Measurements from ENCODE around the gene GTPBP3. TPM values are rescaled to one million over a fixed set of nuclear protein-coding genes. Genes with fewer than 3 reads are reported as not detected.

GTPBP3 gene
- total and polyA plus RNA-seq, 2 of the 8 experiments (the other 6 are each of a cell fraction or from before 2014, with no cell fraction given), result 30.4 to 56.0 TPM

GRCh38 chr19:17391371-17392151 is 54.2 kb downstream of the GTPBP3 start:
- H3K4me1 ChIP-seq (replicated peaks in 1 of 4; ENCODE audit: control insufficient read depth in 3 of 4, insufficient read depth in 4 of 4, low read length in 3 of 4), result peaks cover 0 to 6% (median 3%) of the 10 kb centered on the region in 4 experiments; a peak in 4 of 7 replicates
- H2AK5ac ChIP-seq (ENCODE audit: low read depth, low read length), result no peak overlapping the region
- FAIRE-seq (peak; percentile 13), DNase-seq (ENCODE audit: low read depth in 1 of 2, low spot score in 2 of 2) (peak in 1 of 2 experiments; percentile 57)
- H3K23ac ChIP-seq (ENCODE audit: insufficient read length), result no peak overlapping the region
- 0 out of 2 replicates have a peak overlapping the region, but pooled peaks have one; percentile 81 for H2BK12ac ChIP-seq (ENCODE audit: low read depth, low read length)
- H3K4me3 ChIP-seq (ENCODE audit: extremely low read depth in 1 of 4, insufficient read depth in 2 of 4, low read depth in 3 of 4, low read length in 4 of 4), result peak overlapping the region; percentile 41 to 74 (median 58)
- H4K5ac ChIP-seq (ENCODE audit: insufficient read length, low read depth, low read length), result no peak overlapping the region
- H2AFZ ChIP-seq (ENCODE audit: low read length), result peak overlapping the region; percentile 68
- peak overlapping the region; percentile 92 to 98 for H3K4me2 ChIP-seq (ENCODE audit: insufficient read depth in 1 of 2, low read depth in 2 of 2, low read length in 2 of 2)
- H2BK5ac ChIP-seq (ENCODE audit: low read depth, low read length), result no peak overlapping the region; the same call in 1 of the 2 replicates
- no peaks in the 10 kb centered on the region for H3K9me3 ChIP-seq (ENCODE audit: insufficient read depth in 2 of 2, low read depth in 1 of 2, low read length in 1 of 2)
- peaks cover 11% of the 10 kb centered on the region for H3K23me2 ChIP-seq (ENCODE audit: low read depth, low read length)
- H4K20me1 ChIP-seq (replicated peaks in 1 of 2; ENCODE audit: control insufficient read depth in 1 of 2, insufficient read depth in 2 of 2, low read length in 2 of 2), result no peaks in the 10 kb centered on the region
- H3K14ac ChIP-seq (ENCODE audit: insufficient read length), result no peak overlapping the region
- ChIA-PET POLR2A (ENCODE audit: partially characterized antibody) (interaction anchor here (0.6 to 1.6 kb wide), 5 partner anchors 13 to 304 kb away, joined by 3 to 8 read pairs (median 3); partner anchors contain the start of gene BST2), CTCF (ENCODE audit: partially characterized antibody) (interaction anchor here (0.7 to 13.5 kb wide), 13 partner anchors 9 to 105 kb away, joined by 3 to 153 read pairs (median 4); partner anchors contain the start of gene BST2)
- peaks cover 0 to 5% (median 0%) of the 10 kb centered on the region in 4 experiments; a peak in 2 of 7 replicates for H3K27me3 ChIP-seq (replicated peaks in 1 of 4; ENCODE audit: control insufficient read depth in 3 of 4, extremely low read depth in 1 of 4, insufficient read depth in 3 of 4, low read length in 3 of 4)
- H4K8ac ChIP-seq (ENCODE audit: extremely low read depth, insufficient read depth, low read length), result no peak overlapping the region
- H4K91ac ChIP-seq (replicated peaks; ENCODE audit: insufficient read length, low read length), result no peak overlapping the region
- peak overlapping the region; percentile 48; the same call in 1 of the 2 replicates for H3K18ac ChIP-seq (ENCODE audit: extremely low read depth, low read length)
- no peak overlapping the region for H2BK20ac ChIP-seq (ENCODE audit: low read length)
- WGBS, 2 experiments (ENCODE audit: extremely low coverage in 1 of 2, insufficient coverage in 1 of 2, insufficient read length in 1 of 2, insufficient replicate concordance in 2 of 2, low coverage in 1 of 2, low lambda C conversion rate in 2 of 2, missing lambda C conversion rate in 1 of 2), result 18% methylated on average over 19 of the region's 26 CpGs; no CpG with 5 or more reads in 1 of the 2 experiments
- no peaks in the 10 kb centered on the region for H3K79me2 ChIP-seq (ENCODE audit: control insufficient read depth in 1 of 2, insufficient read depth in 2 of 2, low read length in 2 of 2)
- H3K56ac ChIP-seq (replicated peaks; ENCODE audit: insufficient read length, low read depth, low read length), result no peak overlapping the region
- H2BK15ac ChIP-seq (ENCODE audit: low read length), result no peak overlapping the region
- H2BK120ac ChIP-seq (replicated peaks; ENCODE audit: low read depth, low read length), result no peak overlapping the region
- no peak overlapping the region for H3K4ac ChIP-seq (replicated peaks; ENCODE audit: insufficient read length, low read depth, low read length)
- peak overlapping the region in 1 of 4 experiments; percentile 20; a peak in 1 of 7 replicates for H3K9ac ChIP-seq (replicated peaks in 1 of 4; ENCODE audit: extremely low read depth in 1 of 4, low read depth in 3 of 4, low read length in 3 of 4)
- no peaks in the 10 kb centered on the region for H3K36me3 ChIP-seq (ENCODE audit: control insufficient read depth in 2 of 4, insufficient read depth in 4 of 4, low read length in 3 of 4)
- H3K79me1 ChIP-seq (ENCODE audit: low read depth, low read length), result no peaks in the 10 kb centered on the region
- no peak overlapping the region for H3K27ac ChIP-seq (ENCODE audit: low read depth, low read length)
- TF ChIP-seq TBP (IDR thresholded peaks at IDR 0.05; ENCODE audit: low read depth, low read length) (no peak), GTF2F1 (IDR thresholded peaks at IDR 0.05; ENCODE audit: borderline replicate concordance, low read depth, low read length) (no peak), POU5F1 (IDR thresholded peaks at IDR 0.05; ENCODE audit: low read depth, low read length) (no peak), RNF2 (IDR thresholded peaks at IDR 0.05; ENCODE audit: borderline replicate concordance, low read depth, low read length, missing control alignments, poor library complexity, severe bottlenecking) (no peak), EP300 (IDR thresholded peaks at IDR 0.05; ENCODE audit: borderline replicate concordance in 1 of 2, low read depth in 2 of 2, low read length in 2 of 2) (no peak), E2F6 (IDR thresholded peaks at IDR 0.05) (no peak), ATF3 (IDR thresholded peaks at IDR 0.05; ENCODE audit: insufficient read depth, low read depth, low read length) (no peak), GABPA (IDR thresholded peaks at IDR 0.05; ENCODE audit: borderline replicate concordance, insufficient read depth, low read length) (no peak), BACH1 (IDR thresholded peaks at IDR 0.05; ENCODE audit: low read length) (no peak)
